ENCODE data around the gene USF2. TPM values are rescaled to one million over a fixed set of nuclear protein-coding genes. Genes with fewer than 3 reads are reported as not detected.
"Not testable (repeated sequence)": the region's sequence is repeated elsewhere in the genome, so short reads cannot be mapped to it uniquely, and the experiment has no call there.

Gene USF2
- total RNA-seq, 3 donors from 2014 or later, result 94.5 to 131 (median 116) TPM

DNA sequence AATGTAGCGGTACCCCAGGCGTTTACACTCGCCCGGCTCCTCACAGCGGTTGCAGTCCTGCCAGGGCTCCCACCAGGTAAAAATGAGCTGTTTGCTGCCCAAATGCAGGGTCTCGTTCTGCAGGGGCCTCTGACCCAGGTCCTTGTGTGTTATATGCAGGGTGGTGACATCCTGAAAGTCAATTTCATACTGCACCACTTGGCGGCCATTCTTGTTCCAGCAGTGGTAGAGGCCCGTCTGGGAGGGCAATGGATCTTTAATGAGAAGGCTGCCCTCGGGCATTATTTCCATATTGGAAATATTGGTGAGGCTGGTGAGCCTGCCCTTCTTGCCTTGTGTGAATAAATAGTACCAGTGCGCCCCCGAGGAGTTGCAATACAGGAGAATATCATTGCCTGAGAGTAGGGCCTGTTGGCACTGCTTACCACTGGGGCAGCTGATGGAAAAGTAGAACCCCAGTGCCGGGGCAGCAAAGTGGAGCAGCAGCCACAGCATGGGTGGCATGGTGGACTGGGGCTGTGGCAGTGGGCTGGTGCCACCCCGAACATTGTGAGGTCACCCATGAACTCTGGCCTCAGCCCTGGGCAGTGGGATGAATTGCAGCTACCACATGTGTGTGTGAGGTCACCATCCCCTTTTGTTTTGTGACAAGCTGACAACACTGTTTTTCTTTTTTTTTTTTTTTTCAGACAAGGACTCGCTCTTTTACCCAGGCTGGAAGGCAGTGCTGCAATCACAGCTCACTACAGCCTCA, 40.4 kb upstream of the USF2 start, which contains the start of gene FAM187B:
Gene FAM187B, minus strand, starts transcription at position 563 of the 754 bp plus-strand sequence. Its CDS starts 59 bp downstream, at position 504.
- H3K4me1 ChIP-seq (ENCODE audit: low read depth), result no peaks in the 10 kb centered on the region
- DNase-seq (no peak), ATAC-seq (no peak)
- no peak within 1 kb of the TSS for H3K4me3 ChIP-seq
- intact Hi-C loops (cut with DNase I, micrococcal nuclease), result no loop called here
- no peaks in the 10 kb centered on the region for H3K36me3 ChIP-seq (ENCODE audit: low read depth)
- TF ChIP-seq, protein P1, sequence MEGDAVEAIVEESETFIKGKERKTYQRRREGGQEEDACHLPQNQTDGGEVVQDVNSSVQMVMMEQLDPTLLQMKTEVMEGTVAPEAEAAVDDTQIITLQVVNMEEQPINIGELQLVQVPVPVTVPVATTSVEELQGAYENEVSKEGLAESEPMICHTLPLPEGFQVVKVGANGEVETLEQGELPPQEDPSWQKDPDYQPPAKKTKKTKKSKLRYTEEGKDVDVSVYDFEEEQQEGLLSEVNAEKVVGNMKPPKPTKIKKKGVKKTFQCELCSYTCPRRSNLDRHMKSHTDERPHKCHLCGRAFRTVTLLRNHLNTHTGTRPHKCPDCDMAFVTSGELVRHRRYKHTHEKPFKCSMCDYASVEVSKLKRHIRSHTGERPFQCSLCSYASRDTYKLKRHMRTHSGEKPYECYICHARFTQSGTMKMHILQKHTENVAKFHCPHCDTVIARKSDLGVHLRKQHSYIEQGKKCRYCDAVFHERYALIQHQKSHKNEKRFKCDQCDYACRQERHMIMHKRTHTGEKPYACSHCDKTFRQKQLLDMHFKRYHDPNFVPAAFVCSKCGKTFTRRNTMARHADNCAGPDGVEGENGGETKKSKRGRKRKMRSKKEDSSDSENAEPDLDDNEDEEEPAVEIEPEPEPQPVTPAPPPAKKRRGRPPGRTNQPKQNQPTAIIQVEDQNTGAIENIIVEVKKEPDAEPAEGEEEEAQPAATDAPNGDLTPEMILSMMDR (IDR thresholded peaks at IDR 0.05), result no peak
- no peaks in the 10 kb centered on the region for H3K9me3 ChIP-seq

DNA sequence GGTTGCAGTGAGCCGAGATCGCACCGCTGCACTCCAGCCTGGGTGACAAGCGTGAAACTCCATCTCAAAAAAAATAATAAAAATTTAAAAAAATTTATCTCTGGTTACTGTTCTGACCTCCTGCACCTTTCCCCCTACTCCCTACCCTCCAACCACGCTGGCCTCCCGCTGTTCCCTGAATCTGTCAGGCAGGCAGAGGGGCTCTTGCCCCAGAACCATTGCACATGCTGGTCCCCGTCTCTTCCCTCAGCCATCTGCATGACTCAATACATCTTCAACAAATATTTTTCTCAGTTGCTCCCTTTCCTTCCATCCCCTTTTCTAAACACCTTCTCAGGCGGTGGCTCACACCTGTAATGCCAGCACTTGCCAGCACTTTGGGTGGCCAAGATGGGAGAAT, 39.2 kb upstream of the USF2 start:
- DNase-seq, result no peak
- Histone ChIP-seq H3K9me3 (no peaks in the 10 kb centered on the region), H3K4me3 (no peak overlapping the region), H3K36me3 (ENCODE audit: low read depth) (no peaks in the 10 kb centered on the region), H3K4me1 (ENCODE audit: low read depth) (no peaks in the 10 kb centered on the region)
- no peak for ATAC-seq
- TF ChIP-seq, protein P1 (IDR thresholded peaks at IDR 0.05), result no peak
- intact Hi-C loops (cut with DNase I, micrococcal nuclease), result no loop called here

DNA sequence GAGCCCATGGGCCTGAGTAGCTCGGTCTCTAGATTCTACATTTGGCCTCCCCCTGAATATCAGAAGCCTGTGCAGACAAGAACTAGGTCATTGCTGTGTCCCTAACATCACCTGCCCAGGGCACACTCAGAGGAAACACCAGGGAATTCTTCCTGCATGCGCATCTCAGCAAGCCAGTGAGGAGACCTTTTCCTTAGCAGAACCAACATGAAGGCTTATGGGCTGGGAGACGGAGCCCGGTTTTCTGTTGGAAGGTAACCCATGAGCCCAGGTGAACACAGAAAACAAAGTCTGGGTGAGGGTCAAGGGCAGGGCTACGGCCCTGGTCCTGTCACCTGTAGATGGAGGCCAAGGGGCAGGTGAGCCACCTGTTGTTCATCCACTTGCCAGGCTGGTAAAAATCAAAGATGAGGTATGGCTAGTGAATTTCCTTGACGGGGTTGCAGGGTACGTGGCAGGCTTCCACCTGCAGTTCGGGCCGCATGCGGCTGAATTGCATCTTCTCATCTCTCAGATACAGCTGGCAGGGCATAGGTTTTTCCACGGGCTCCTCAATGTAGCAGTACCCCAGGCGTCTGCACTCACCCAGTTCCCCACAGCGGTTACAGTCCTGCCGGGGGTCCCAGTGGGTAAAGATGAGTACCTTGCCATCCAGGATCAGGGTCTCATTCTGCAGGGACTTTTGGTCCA, 36.7 kb upstream of the USF2 start:
- ATAC-seq, result no peak
- Histone ChIP-seq H3K36me3 (ENCODE audit: low read depth) (no peaks in the 10 kb centered on the region), H3K4me1 (ENCODE audit: low read depth) (no peaks in the 10 kb centered on the region), H3K9me3 (no peaks in the 10 kb centered on the region), H3K4me3 (no peak overlapping the region)
- intact Hi-C loops (cut with DNase I, micrococcal nuclease), result no loop called here
- no peak for DNase-seq
- TF ChIP-seq, protein P1 (IDR thresholded peaks at IDR 0.05), result no peak

DNA sequence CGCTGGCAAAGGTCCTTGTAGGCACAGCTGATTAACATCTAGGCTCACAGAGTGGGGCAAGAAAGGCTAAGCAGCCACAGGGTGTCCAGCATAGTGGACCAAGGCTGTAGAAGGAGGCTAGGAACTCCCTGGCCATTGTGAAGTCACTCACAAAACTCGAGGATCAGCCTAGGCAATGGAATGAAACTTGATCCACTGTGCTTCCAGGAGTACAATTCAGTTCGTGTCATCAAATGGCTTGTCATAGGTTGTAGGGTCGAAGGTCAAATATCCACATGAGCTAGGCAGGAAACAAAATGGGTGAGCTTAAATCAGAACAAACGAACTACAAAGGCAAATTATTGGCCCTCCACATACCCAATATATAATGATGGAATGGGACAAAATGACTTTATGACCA, 35.9 kb upstream of the USF2 start:
- intact Hi-C loops (cut with DNase I, micrococcal nuclease), result no loop called here
- Histone ChIP-seq H3K9me3 (no peaks in the 10 kb centered on the region), H3K36me3 (ENCODE audit: low read depth) (no peaks in the 10 kb centered on the region), H3K4me1 (ENCODE audit: low read depth) (no peaks in the 10 kb centered on the region), H3K4me3 (no peak overlapping the region)
- DNase-seq (no peak), ATAC-seq (peak; percentile 33)
- TF ChIP-seq, protein P1 (IDR thresholded peaks at IDR 0.05), result no peak

DNA sequence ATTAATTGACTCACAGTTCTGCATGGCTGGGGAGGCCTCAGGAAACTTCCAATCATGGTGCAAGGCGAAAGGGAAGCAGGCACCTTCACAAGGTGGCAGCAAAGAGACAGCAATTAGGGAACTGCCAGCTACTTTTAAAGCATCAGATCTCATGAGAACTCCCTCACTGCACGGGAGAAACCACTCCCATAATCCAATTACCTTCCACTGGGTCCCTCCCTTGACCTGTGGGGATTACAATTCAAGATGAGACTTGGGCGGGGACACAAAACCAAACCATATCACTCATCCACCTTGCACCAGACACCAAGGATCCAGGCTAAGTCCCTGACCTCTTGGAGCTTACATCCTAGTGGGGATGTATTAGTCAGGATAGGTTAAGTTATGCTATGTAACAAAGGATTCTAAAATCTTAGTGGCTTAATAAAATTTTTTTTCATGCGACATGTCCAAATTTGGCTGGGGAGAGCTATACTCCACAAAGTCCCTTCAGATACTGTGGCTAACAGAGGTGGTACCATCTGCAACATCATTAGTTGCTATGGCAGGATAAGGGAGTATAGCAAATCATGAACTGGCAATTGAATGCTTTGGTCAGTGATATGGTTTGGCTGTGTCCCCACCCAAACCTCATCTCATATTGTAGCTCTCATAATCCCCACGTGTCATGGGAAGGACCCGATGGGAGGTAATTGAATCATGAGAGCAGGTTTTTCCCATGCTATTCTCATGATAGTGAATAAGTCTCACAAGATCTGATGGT, 31.9 kb upstream of the USF2 start:
- peak; percentile 59 for ATAC-seq
- DNase-seq, result peak in 1 of 3 donors; percentile 51
- no peaks in the 10 kb centered on the region for H3K36me3 ChIP-seq (ENCODE audit: low read depth)
- no peak overlapping the region for H3K4me3 ChIP-seq
- intact Hi-C loops (cut with DNase I, micrococcal nuclease), result no loop called here
- H3K4me1 ChIP-seq (ENCODE audit: low read depth), result no peaks in the 10 kb centered on the region
- TF ChIP-seq, protein P1 (IDR thresholded peaks at IDR 0.05), result no peak
- H3K9me3 ChIP-seq, result no peaks in the 10 kb centered on the region

DNA sequence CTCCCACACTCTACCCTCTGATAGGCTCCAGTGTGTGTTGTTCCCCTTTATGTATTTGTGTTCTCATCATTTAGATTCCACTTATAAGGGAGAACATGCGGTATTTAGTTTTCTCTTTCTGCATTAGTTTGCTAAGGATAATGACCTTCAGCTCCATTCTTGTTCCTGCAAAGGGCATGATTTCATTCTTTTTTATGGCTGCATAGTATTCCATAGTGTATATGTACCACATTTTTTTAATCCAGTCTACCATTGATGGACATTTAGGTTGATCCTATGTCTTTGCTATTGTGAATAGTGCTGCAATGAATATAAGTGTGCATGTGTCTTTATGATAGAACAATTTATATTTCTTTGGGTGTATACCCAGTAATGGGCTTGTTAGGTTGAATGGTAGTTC, 29.2 kb upstream of the USF2 start:
- ATAC-seq; DNase-seq; intact Hi-C loops (cut with DNase I, micrococcal nuclease): not testable (repeated sequence)

More for the DNA sequence above, 29.2 kb upstream of the USF2 start:
- not testable (repeated sequence) for H3K4me1 ChIP-seq (ENCODE audit: low read depth); H3K9me3 ChIP-seq; H3K36me3 ChIP-seq (ENCODE audit: low read depth); H3K4me3 ChIP-seq

Data from mucosa of descending colon (tissue), 3 donors.